Measurements from ENCODE around the gene INO80C. TPM values are rescaled to one million over a fixed set of nuclear protein-coding genes. Genes with fewer than 3 reads are reported as not detected.

The INO80C gene, protein sequence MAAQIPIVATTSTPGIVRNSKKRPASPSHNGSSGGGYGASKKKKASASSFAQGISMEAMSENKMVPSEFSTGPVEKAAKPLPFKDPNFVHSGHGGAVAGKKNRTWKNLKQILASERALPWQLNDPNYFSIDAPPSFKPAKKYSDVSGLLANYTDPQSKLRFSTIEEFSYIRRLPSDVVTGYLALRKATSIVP
- total RNA-seq: 4.3 and 9.5 TPM in 2 replicates

DNA sequence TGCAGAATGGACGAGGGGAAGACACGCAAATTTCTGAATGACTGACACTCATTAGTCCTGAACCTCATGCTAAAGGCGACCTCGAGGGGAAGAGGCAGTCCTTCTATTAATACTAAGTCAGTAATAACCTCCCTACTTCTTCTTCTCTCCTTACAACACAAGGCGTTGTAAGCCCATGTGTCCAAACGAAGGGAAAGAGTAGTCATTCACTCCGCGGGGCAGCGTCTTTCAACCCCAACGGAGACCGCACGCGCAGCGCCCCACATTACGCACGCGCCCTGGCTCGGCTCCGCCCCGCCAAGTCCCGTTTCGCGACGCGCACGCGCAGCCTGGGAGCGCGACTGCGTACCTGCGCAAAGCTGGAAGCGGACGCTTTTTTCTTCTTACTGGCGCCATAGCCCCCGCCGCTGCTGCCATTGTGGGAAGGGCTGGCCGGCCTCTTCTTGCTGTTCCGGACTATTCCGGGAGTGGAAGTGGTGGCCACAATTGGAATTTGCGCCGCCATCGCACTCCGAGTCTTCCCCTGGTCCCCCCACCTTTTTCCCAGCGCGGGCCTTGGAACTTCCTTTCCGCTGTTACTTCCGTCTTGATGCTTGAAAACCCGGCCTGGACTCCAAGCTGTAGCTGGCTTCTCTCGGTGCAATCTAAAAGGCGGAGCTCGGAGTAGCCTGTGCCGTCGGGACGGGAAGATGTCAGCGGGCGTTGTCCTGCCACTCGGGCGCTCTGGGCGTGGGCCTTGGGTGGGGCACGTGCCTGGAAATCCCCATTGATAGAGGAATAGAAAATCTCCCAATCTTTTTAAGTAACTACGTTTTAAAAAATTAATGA lies at the start of gene INO80C:
Gene INO80C (minus strand): TSS at position 591 of the 828 bp plus-strand sequence. CDS start 86 bp downstream, at position 505.

Other genes starting within 250 kb of the INO80C start
- 9.8 and 12.2 TPM in 2 replicates for gene ZSCAN30, start 207.7 kb downstream of the INO80C start, total RNA-seq
- 15.6 and 16.9 TPM in 2 replicates for gene ZNF24, start 153.5 kb downstream of the INO80C start, total RNA-seq
- 0.88 and 1.1 TPM in 2 replicates for gene ZNF396, start 120.6 kb downstream of the INO80C start, total RNA-seq
- 35.9 and 42.6 TPM in 2 replicates for gene GALNT1, start 83.8 kb upstream of the INO80C start, total RNA-seq